Gastrocnemius medialis (tissue), 4 donors: ENCODE measurements around the gene ZDHHC11. TPM values are rescaled to one million over a fixed set of nuclear protein-coding genes. Genes with fewer than 3 reads are reported as not detected.
"Not testable (repeated sequence)": the region's sequence is repeated elsewhere in the genome, so short reads cannot be mapped to it uniquely, and the experiment has no call there.

ENCODE experiments used
- ATAC-seq, 2 donors: fragments of 150-250 bp; one replicate each; pipeline ENCODE4 v1.9.1; 2016
- DNase-seq, 2 donors: peaks; one replicate each; pipeline ENCODE4 v3.0.0-alpha.2; 2019
- H3K27ac ChIP-seq, 4 donors: fragments of 200-600 bp; sonication (generic); 1 replicate in 1 of 4; 2 replicates in 3 of 4; pipeline ENCODE4 v1.5.1; 2016 to 2018; ENCODE audit warnings: mild to moderate bottlenecking in 2 of 4, moderate library complexity in 1 of 4
- H3K27me3 ChIP-seq, 3 donors: fragments of 200-600 bp; sonication (generic) in 2 of 3; 1 replicate in 1 of 3; 2 replicates in 2 of 3; pipeline versions ENCODE4 v1.5.1 to v1.6.0; 2016 to 2019; ENCODE audit warnings: mild to moderate bottlenecking in 1 of 3, moderate library complexity in 1 of 3
- H3K36me3 ChIP-seq, 2 donors: fragments of 200-600 bp; sonication (generic) in 1 of 2; one replicate each; pipeline ENCODE4 v1.5.1; 2017 to 2018
- H3K4me1 ChIP-seq, 2 donors: fragments of 200-600 bp; sonication (generic) in 1 of 2; one replicate each; pipeline ENCODE4 v1.5.1; 2016 to 2017; ENCODE audit warnings: mild to moderate bottlenecking in 2 of 2
- H3K4me3 ChIP-seq, 4 donors: fragments of 200-600 bp; sonication (generic) in 3 of 4; 1 replicate in 1 of 4; 2 replicates in 3 of 4; pipeline ENCODE4 v1.5.1; 2016 to 2019; ENCODE audit warnings: mild to moderate bottlenecking in 2 of 4
- H3K9me3 ChIP-seq, 3 donors: fragments of 200-600 bp; sonication (generic) in 2 of 3; 1 replicate in 1 of 3; 2 replicates in 2 of 3; pipeline ENCODE4 v1.5.1; 2016 to 2019
- CTCF ChIP-seq, 5 experiments: fragments of 450-650 bp in 3 of 5; fragments of 200-600 bp in 2 of 5; sonication (generic) in 2 of 5; IDR thresholded peaks in 4 of 5; conservative IDR thresholded peaks in 1 of 5; 1 replicate in 4 of 5; 2 replicates in 1 of 5; pipeline ENCODE4 v1.5.1; 2016 to 2019; ENCODE audit warnings: antibody characterized with exemption in 5 of 5, mild to moderate bottlenecking in 3 of 5, moderate library complexity in 3 of 5
- POLR2A ChIP-seq, 2 donors: fragments of 450-650 bp; IDR thresholded peaks; one replicate each; pipeline ENCODE4 v1.6.1; 2017; ENCODE audit warnings: antibody characterized with exemption in 2 of 2, mild to moderate bottlenecking in 2 of 2, moderate library complexity in 2 of 2
- in situ Hi-C, 4 donors: fragments of 200-750 bp; cut with MboI; loops; one replicate each; pipeline versions ENCODE4 v1.15.0 to v1.8.0; 2017; ENCODE audit warnings: low sequenced_read_pairs in 4 of 4
- intact Hi-C: fragments of 100-400 bp; cut with DNase I; formaldehyde crosslinking; loops from one replicate; pipeline ENCODE4 v1.15.1; 2023; ENCODE audit warnings: low total_unique reads
- total RNA-seq, 4 donors: library from RNA; depleted of rRNA; stranded (reverse); fragments of >200 nt; gene quantifications; one replicate each; pipeline versions ENCODE4 v1.1.0 to v1.2.3, GENCODE V29; 2016

Gene ZDHHC11
- total RNA-seq, 4 donors from 2014 or later: 0.85 to 3.8 (median 2.3) TPM; not detected in 1

GRCh38 chr5:815449-815848 lies 35.3 kb downstream of the ZDHHC11 start:
- TF ChIP-seq POLR2A (IDR thresholded peaks at IDR 0.05) (no peak), CTCF (IDR thresholded peaks at IDR 0.05 in 4 of 5, conservative IDR thresholded peaks at IDR 0.05 in 1 of 5) (no peak)
- Histone ChIP-seq H3K9me3 (no peaks in the 10 kb centered on the region), H3K36me3 (no peaks in the 10 kb centered on the region), H3K27me3 (no peaks in the 10 kb centered on the region), H3K4me1 (no peaks in the 10 kb centered on the region), H3K27ac (no peak overlapping the region), H3K4me3 (no peak overlapping the region)
- intact Hi-C loops: no loop called here
- in situ Hi-C loops: no loop called here
- no peak for DNase-seq
- no peak for ATAC-seq

DNA sequence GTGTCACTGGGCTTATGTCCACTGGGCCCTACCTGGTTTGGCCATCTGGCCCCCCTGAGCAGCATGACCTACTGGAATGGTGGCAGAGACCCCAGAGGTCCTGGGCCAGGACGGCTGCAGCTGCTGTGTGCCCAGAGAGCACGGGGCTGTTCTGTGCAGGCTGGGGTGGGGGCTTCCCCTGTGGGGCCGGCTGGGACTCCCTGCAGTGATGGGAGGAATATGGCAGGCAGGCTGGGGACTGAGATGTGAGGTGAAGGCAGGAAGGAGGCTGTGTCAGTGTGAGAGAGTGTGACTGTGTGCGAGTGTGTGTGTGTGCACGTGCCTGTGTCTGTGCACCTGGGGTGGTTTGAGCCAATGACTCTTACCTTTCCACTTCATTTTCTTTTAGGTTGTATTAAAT lies 37.2 kb downstream of the ZDHHC11 start:
- ATAC-seq, H3K27me3 ChIP-seq, H3K27ac ChIP-seq, H3K36me3 ChIP-seq, H3K9me3 ChIP-seq, intact Hi-C loops, in situ Hi-C loops, H3K4me1 ChIP-seq, H3K4me3 ChIP-seq, DNase-seq: not testable (repeated sequence)

DNA sequence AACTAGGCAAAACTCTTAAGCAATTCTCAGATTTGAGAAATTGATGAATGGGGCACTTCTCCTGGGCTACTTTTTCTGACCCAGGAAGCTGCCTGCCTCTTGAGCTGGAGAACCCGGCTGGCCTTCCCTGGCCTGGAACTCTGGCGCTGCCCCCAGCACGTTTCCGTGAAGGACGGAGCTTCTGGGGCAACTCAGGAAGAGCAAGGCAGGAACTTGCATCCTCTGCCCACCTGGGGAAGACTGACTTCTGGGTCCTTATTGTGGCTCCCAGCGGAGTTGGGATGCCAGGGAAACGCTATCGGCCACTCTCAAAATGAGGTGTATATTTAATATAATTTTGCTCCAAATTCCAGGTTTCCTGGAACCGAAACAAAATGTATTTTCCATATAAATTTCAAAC lies 39.4 kb downstream of the ZDHHC11 start:
- H3K27me3 ChIP-seq, H3K4me3 ChIP-seq, intact Hi-C loops, H3K36me3 ChIP-seq, H3K4me1 ChIP-seq, DNase-seq, H3K27ac ChIP-seq, in situ Hi-C loops, ATAC-seq, H3K9me3 ChIP-seq: not testable (repeated sequence)

GRCh38 chr5:807719-808514 lies 42.9 kb downstream of the ZDHHC11 start:
- ATAC-seq, in situ Hi-C loops: not testable (repeated sequence)

GRCh38 chr5:801472-801871 lies 49.3 kb downstream of the ZDHHC11 start:
- H3K27ac ChIP-seq: no peak overlapping the region
- no peak for ATAC-seq
- in situ Hi-C loops: no loop called here

More at GRCh38 chr5:807719-808514, 42.9 kb downstream of the ZDHHC11 start:
- H3K27ac ChIP-seq, DNase-seq, H3K36me3 ChIP-seq, H3K4me3 ChIP-seq, intact Hi-C loops, H3K9me3 ChIP-seq, H3K4me1 ChIP-seq, H3K27me3 ChIP-seq: not testable (repeated sequence)

DNA sequence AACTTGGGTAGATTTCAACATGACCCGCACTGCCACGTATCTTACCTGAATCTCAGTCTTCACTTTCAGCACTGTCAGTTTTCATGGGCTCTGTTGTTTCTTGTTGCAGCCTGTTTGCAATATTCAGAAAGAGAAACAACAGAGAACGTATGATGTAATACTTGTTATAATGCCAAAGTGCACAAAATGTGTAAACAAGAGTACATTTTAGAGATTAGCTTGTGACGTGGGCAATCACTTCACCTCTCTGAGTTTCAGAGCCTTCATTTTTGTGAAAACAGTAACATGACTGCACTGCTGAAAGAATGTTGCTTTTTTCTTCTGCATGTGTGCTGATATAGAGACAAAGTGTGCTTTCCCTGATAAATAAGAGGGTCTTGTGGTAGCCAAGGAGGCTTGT lies 49.7 kb downstream of the ZDHHC11 start:
- H3K9me3 ChIP-seq, DNase-seq, in situ Hi-C loops, H3K4me1 ChIP-seq, H3K27me3 ChIP-seq, H3K36me3 ChIP-seq, intact Hi-C loops, ATAC-seq, H3K4me3 ChIP-seq, H3K27ac ChIP-seq: not testable (repeated sequence)

More at GRCh38 chr5:801472-801871, 49.3 kb downstream of the ZDHHC11 start:
- no peak for DNase-seq
- Histone ChIP-seq H3K4me1 (no peaks in the 10 kb centered on the region), H3K27me3 (no peaks in the 10 kb centered on the region), H3K36me3 (no peaks in the 10 kb centered on the region), H3K4me3 (no peak overlapping the region), H3K9me3 (no peaks in the 10 kb centered on the region)
- no peak for TF ChIP-seq POLR2A (IDR thresholded peaks at IDR 0.05)
- intact Hi-C loops: no loop called here

GRCh38 chr5:798505-799138 lies 52.2 kb downstream of the ZDHHC11 start:
- H3K4me3 ChIP-seq, H3K27ac ChIP-seq, DNase-seq, intact Hi-C loops, H3K36me3 ChIP-seq, H3K4me1 ChIP-seq, ATAC-seq, H3K9me3 ChIP-seq, in situ Hi-C loops, H3K27me3 ChIP-seq: not testable (repeated sequence)

DNA sequence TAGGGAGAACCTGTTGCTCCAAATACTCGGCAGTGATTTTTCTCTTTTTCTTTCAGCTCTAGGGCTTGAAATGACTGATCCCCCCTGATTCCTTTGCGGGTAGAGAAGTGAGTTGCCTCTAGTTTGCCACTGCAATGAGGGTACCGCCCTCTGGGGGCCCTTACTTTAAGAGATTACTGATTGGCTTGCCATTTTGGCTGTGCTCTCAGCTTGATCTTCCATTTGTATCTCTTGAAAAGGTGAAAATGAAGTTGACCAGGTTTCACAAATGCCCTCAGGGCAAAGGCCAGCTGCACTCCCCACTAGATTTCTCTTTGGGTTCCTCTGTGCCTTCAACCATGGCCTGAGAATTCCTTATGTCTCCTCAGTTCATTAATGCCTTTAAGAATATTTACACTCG lies 52.8 kb downstream of the ZDHHC11 start:
- ATAC-seq, DNase-seq, H3K36me3 ChIP-seq, H3K4me3 ChIP-seq, H3K9me3 ChIP-seq, in situ Hi-C loops, H3K27ac ChIP-seq, H3K27me3 ChIP-seq, intact Hi-C loops, H3K4me1 ChIP-seq: not testable (repeated sequence)

DNA sequence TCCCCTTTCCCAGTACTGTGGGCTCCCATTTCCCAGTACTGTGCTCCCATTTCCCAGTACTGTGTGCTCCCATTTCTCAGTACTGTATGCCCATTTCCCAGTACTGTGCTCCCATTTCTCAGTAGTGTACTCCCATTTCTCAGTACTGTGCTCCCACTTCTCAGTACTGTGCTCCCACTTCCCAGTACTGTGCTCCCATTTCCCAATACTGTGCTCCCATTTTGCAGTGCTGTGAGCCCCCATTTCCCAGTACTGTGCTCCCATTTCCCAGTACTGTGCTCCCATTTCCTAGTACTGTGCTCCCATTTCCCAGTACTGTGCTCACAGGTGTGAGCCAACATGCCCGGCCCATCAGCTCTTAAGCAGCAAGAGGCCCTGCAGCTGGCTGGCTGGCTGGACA lies 54.9 kb downstream of the ZDHHC11 start:
- H3K4me3 ChIP-seq, DNase-seq, H3K4me1 ChIP-seq, H3K27me3 ChIP-seq, H3K27ac ChIP-seq, H3K9me3 ChIP-seq, H3K36me3 ChIP-seq, ATAC-seq, intact Hi-C loops, in situ Hi-C loops: not testable (repeated sequence)

- H3K4me1 ChIP-seq, H3K4me3 ChIP-seq, H3K27me3 ChIP-seq, in situ Hi-C loops, H3K9me3 ChIP-seq, H3K36me3 ChIP-seq, ATAC-seq, H3K27ac ChIP-seq, intact Hi-C loops, DNase-seq: not testable (repeated sequence)
Measured at GRCh38 chr5:794948-795347, 55.8 kb downstream of the ZDHHC11 start.

GRCh38 chr5:788703-789102 lies 62.1 kb downstream of the ZDHHC11 start:
- DNase-seq, H3K27me3 ChIP-seq, H3K27ac ChIP-seq, H3K9me3 ChIP-seq, ATAC-seq, H3K36me3 ChIP-seq, intact Hi-C loops, in situ Hi-C loops, H3K4me3 ChIP-seq, H3K4me1 ChIP-seq: not testable (repeated sequence)
